Nucleus accumbens (tissue), 56 donors: ENCODE results near the gene MUC12.
A peak's percentile ranks its signal among the peaks of the same experiment; 100 is the strongest.
"Not testable (repeated sequence)": the region's sequence is repeated elsewhere in the genome, so short reads cannot be mapped to it uniquely, and the experiment has no call there.

ENCODE experiments used
- DNase-seq, 56 donors: peaks; one replicate each; lab custom pipeline; 2025; lab: John Stamatoyannopoulos, UW

The MUC12 gene

DNA sequence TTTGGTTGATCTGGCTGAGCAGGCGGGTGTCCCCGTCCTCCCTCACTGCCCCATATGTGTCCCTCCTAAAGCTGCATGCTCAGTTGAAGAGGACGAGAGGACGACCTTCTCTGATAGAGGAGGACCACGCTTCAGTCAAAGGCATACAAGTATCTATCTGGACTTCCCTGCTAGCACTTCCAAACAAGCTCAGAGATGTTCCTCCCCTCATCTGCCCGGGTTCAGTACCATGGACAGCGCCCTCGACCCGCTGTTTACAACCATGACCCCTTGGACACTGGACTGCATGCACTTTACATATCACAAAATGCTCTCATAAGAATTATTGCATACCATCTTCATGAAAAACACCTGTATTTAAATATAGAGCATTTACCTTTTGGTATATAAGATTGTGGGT lies 89.0 kb downstream of the MUC12 start:
- DNase-seq = peak in 39 of 56 donors; percentile 0 to 67 (median 8)

GRCh38 chr7:101059620-101059942 lies 90.2 kb downstream of the MUC12 start:
- no peak for DNase-seq

- no peak for DNase-seq
These were observed 91.6 kb downstream of the MUC12 start for GRCh38 chr7:101060992-101061391.

DNA sequence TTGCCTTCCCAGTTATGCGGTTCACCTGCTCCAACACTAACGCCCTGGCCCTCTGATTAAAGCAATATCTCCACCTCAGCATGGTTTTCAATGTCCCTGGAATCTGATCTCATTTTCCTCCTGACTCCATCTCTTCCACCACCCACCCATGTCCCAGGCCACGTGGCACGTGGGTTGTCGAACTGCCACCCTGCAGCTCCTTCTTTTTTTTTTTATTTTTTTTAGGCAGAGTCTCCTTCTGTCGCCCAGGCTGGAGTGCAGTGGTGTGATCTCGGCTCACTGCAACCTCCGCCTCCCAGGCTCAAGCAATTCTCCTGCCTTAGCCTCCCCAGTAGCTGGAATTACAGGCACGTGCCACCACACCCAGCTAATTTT lies 94.8 kb downstream of the MUC12 start:
- DNase-seq = peak in 1 of 56 donors; percentile 2

GRCh38 chr7:101065162-101065561 lies 95.8 kb downstream of the MUC12 start:
- not testable (repeated sequence) for DNase-seq

- DNase-seq = no peak
These were observed 96.9 kb downstream of the MUC12 start for GRCh38 chr7:101066141-101066832.

GRCh38 chr7:101066833-101067177 lies 97.4 kb downstream of the MUC12 start:
- peak in 2 of 56 donors; percentile 3 to 6 for DNase-seq

DNA sequence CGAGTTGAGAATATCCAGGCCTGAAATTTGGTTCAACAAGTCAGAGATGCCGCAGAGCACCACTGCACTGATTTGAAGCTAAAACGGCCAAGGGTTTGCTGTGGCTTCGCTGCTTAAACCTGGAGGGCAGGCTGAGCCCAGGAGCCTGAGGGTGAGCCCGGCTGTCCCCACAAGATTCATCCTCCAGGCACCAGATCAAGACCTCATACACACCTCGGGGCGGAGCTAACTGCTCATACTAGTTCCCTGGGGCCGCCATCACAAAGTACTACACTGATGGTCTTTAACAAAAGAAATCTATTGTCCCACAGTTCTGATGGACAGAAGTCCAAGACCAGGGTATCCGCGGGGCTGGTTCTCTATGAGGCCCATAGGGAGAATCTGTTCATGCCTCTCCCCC lies 99.0 kb downstream of the MUC12 start:
- DNase-seq = no peak
